ENCODE results near the gene TTC7B.

The TTC7B gene

DNA sequence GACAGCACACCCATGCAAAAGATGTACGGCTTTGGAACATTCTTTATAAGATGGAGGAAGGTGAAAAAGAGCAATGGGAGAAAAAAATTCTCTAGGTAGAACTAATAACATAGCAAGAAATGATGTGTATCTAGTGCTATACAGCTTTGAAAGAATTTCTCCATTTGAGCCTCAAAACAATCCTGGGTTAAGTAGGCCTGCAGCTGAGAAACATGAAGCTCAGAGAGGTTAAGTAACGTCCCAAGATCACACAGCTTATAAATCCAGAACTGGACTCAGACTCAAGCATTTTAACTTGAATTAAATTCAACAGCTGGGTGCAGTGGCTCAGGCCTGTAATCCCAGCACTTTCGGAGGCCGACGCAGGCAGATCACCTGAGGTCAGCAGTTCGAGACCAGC, 32.9 kb downstream of the TTC7B start:
- H3K4me1 ChIP-seq: peaks cover 1% of the 10 kb centered on the region
- DNase-seq: no peak
- no peaks in the 10 kb centered on the region for H3K27me3 ChIP-seq
- H3K4me3 ChIP-seq (ENCODE audit: low read depth, low read length): no peak overlapping the region
- TF ChIP-seq, protein P1, sequence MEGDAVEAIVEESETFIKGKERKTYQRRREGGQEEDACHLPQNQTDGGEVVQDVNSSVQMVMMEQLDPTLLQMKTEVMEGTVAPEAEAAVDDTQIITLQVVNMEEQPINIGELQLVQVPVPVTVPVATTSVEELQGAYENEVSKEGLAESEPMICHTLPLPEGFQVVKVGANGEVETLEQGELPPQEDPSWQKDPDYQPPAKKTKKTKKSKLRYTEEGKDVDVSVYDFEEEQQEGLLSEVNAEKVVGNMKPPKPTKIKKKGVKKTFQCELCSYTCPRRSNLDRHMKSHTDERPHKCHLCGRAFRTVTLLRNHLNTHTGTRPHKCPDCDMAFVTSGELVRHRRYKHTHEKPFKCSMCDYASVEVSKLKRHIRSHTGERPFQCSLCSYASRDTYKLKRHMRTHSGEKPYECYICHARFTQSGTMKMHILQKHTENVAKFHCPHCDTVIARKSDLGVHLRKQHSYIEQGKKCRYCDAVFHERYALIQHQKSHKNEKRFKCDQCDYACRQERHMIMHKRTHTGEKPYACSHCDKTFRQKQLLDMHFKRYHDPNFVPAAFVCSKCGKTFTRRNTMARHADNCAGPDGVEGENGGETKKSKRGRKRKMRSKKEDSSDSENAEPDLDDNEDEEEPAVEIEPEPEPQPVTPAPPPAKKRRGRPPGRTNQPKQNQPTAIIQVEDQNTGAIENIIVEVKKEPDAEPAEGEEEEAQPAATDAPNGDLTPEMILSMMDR (IDR thresholded peaks at IDR 0.05; ENCODE audit: low read depth, low read length): no peak
- H3K9me3 ChIP-seq: no peaks in the 10 kb centered on the region
- H3K36me3 ChIP-seq: peaks cover 3% of the 10 kb centered on the region

DNA sequence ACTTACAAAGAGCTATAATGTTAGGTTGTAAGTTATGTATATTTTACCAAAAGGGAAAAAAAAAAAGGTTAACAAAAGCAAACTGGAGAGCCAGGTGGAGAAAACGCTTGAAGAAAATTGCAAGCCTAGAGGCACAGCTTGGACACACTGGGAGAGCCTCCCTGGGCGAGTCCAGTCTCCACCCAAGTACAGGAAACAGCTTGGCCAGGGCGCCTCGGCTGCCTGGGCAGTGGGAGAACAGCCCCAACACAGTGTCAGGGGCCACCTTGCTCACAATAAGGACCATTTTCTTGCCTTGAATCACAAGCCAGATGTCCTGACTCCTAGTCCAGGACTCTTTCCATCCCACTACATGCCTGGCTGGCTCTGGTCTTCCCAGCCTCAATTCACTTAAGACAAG, 33.3 kb downstream of the TTC7B start:
- H3K36me3 ChIP-seq: peaks cover 5% of the 10 kb centered on the region
- no peaks in the 10 kb centered on the region for H3K9me3 ChIP-seq
- no peak overlapping the region for H3K4me3 ChIP-seq (ENCODE audit: low read depth, low read length)
- no peaks in the 10 kb centered on the region for H3K27me3 ChIP-seq
- no peak for DNase-seq
- peaks cover 6% of the 10 kb centered on the region for H3K4me1 ChIP-seq
- TF ChIP-seq, protein P1 (IDR thresholded peaks at IDR 0.05; ENCODE audit: low read depth, low read length): no peak

DNA sequence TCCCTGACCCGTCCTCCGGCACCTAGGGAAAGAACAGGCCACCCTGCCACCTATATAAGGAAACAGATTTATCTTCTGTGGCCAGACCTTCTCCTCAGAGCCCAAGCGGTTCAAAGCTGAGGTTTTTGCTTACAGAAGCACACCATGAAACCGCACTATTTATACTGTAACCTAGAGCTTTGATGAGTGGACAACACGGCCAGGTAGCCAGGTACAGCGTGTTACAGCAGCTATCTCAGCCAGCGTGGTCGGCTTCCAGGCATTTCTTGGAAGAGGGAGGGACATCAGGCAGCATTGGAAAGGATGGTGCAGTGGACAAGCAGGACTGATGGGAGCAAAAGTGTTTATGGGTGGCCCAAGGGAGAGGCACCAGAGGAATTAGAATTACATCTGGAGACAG, 34.4 kb downstream of the TTC7B start:
- Histone ChIP-seq H3K27me3 (no peaks in the 10 kb centered on the region), H3K36me3 (peaks cover 8% of the 10 kb centered on the region), H3K9me3 (no peaks in the 10 kb centered on the region), H3K4me3 (ENCODE audit: low read depth, low read length) (no peak overlapping the region), H3K4me1 (peaks cover 8% of the 10 kb centered on the region)
- DNase-seq: no peak
- TF ChIP-seq, protein P1 (IDR thresholded peaks at IDR 0.05; ENCODE audit: low read depth, low read length): no peak

DNA sequence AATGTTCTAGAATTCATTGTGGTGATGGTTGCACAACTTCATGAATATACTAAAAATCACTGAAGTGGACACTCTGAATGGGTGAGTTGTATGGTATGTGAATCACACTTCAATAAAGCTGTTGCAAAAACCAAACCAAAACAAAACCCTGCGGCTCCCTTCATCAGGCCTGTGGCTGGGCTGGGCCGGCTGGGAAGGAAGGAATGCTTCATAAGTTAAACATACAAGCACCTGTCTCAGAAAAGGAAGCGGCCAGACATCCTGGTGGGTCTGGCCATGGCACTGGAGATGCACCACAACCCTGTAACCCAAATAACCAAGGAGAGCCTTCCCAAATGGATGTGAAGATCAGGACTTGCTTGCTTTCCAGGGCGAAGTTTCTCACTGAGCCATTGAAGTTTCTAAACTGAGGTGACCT, 34.9 kb downstream of the TTC7B start:
- peaks cover 8% of the 10 kb centered on the region for H3K4me1 ChIP-seq
- no peaks in the 10 kb centered on the region for H3K27me3 ChIP-seq
- TF ChIP-seq, protein P1 (IDR thresholded peaks at IDR 0.05; ENCODE audit: low read depth, low read length): no peak
- H3K9me3 ChIP-seq: no peaks in the 10 kb centered on the region
- DNase-seq: no peak
- H3K36me3 ChIP-seq: peaks cover 8% of the 10 kb centered on the region
- H3K4me3 ChIP-seq (ENCODE audit: low read depth, low read length): no peak overlapping the region

DNA sequence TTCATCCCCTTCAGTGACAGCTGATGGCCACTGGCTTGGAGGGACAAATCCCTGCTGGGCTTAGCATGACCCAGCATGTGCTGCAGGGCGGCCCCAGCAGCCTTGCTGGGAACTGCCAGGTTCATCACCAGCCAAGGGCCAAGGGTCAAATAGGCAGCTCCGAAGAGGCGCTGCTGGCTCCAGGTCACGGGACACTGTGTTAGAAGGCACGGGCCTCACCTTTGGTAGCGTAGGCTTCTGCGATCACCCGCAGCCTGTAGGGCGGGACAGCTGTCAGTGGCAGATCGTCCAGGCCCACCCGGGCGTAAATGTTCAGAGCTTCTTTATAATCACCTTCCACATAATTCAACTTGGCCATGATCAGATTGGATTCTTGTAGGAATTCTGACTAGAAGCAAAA, 35.7 kb downstream of the TTC7B start:
- H3K36me3 ChIP-seq: peaks cover 8% of the 10 kb centered on the region
- H3K4me3 ChIP-seq (ENCODE audit: low read depth, low read length): no peak overlapping the region
- H3K9me3 ChIP-seq: no peaks in the 10 kb centered on the region
- no peaks in the 10 kb centered on the region for H3K27me3 ChIP-seq
- no peak for DNase-seq
- TF ChIP-seq, protein P1 (IDR thresholded peaks at IDR 0.05; ENCODE audit: low read depth, low read length): no peak
- H3K4me1 ChIP-seq: peaks cover 8% of the 10 kb centered on the region

DNA sequence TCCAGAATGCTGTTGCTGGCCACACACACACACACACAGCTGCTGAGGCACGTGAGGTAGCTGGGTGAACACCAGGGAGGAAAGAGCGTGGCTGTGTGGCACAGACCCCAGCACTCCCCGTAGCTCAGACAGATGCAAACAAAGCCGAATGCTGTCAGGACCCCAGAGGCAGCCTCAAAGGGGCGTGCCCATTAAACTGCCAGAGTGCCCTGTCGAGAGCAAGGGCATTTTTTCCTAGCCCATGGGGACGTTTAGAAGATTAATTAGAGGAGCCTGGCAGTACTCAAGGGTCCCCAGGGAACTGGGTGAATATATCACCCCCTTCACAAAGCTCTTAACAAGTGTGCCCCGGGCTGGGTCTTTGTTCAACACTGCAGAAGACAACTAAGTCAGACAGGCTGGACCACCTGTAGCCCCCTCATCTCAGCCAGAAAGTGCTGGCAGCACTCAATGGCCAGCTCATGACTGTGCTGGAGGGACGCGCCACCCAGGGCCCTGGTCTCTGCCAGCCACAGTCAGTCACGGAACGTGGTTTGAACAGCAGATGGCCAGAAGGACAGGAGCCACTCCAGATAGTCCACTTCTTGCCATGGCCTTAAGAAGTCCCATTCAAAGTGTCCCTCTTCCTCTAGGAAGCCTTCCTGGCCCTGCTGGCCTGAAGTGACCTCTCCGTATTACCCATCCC, 37.5 kb downstream of the TTC7B start:
- TF ChIP-seq, protein P1 (IDR thresholded peaks at IDR 0.05; ENCODE audit: low read depth, low read length): no peak
- Histone ChIP-seq H3K4me3 (ENCODE audit: low read depth, low read length) (no peak overlapping the region), H3K27me3 (no peaks in the 10 kb centered on the region), H3K9me3 (no peaks in the 10 kb centered on the region), H3K4me1 (peaks cover 8% of the 10 kb centered on the region), H3K36me3 (peaks cover 5% of the 10 kb centered on the region; the same call in 1 of the 2 replicates)
- peak; percentile 80 for DNase-seq

Data from BE2C (cell line).